ENCODE data around the gene INSL4.

The INSL4 gene

GRCh38 chr9:5274770-5275169 is 43.6 kb downstream of the INSL4 start:
- H3K9me3 Mint-ChIP-seq, result peaks cover 4% of the 10 kb centered on the region
- no peak overlapping the region for H3K4me3 Mint-ChIP-seq
- H3K27ac Mint-ChIP-seq, result no peak overlapping the region
- no peaks in the 10 kb centered on the region for H3K36me3 Mint-ChIP-seq (ENCODE audit: low read depth)
- no peaks in the 10 kb centered on the region for H3K4me1 Mint-ChIP-seq (ENCODE audit: low read depth)
- H3K27me3 Mint-ChIP-seq (ENCODE audit: low read depth), result peaks cover 8% of the 10 kb centered on the region

- Mint-ChIP-seq H3K4me3 (no peak overlapping the region), H3K27me3 (ENCODE audit: low read depth) (peaks cover 8% of the 10 kb centered on the region), H3K9me3 (peaks cover 4% of the 10 kb centered on the region), H3K36me3 (ENCODE audit: low read depth) (no peaks in the 10 kb centered on the region), H3K4me1 (ENCODE audit: low read depth) (no peaks in the 10 kb centered on the region), H3K27ac (no peak overlapping the region)
Measured at GRCh38 chr9:5278486-5278885, 47.3 kb downstream of the INSL4 start.
